C4-2B (cell line): ENCODE data around the gene SLC8A1.

Experiments
- CTCF ChIP-seq: fragments of 450-650 bp; conservative IDR thresholded peaks from 2 replicates; pipeline ENCODE4 v1.5.1; 2017; ENCODE audit warnings: mild to moderate bottlenecking
- ZFX ChIP-seq: fragments of 450-650 bp; IDR thresholded peaks from 2 replicates; pipeline ENCODE4 v1.6.1; 2017

DNA sequence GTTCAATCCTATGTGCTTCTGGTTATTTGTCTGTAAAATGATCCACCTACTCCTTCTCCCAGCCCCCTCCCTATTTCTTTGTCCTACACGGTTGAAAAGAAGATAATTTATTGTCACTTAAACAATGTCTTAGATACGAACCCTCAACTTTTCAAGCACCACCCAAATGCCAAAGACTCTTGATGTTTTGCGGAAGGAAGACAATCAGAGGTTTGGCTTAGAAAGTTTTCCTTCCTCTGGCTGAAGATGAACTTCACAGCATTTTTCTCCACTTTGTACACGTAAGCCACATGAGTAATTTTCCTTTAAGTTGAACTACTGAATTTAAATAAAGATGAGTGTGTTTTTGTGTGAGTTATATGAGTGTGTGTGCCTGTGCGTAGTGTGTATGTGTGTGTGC lies 25.5 kb upstream of the SLC8A1 start:
- TF ChIP-seq CTCF, result no peak
- no peak for TF ChIP-seq ZFX
